Measurements from ENCODE around the gene NHLRC2.

Gene NHLRC2

GRCh38 chr10:113960617-113961181 is 106.2 kb downstream of the NHLRC2 start:
- TF ChIP-seq, protein P1, sequence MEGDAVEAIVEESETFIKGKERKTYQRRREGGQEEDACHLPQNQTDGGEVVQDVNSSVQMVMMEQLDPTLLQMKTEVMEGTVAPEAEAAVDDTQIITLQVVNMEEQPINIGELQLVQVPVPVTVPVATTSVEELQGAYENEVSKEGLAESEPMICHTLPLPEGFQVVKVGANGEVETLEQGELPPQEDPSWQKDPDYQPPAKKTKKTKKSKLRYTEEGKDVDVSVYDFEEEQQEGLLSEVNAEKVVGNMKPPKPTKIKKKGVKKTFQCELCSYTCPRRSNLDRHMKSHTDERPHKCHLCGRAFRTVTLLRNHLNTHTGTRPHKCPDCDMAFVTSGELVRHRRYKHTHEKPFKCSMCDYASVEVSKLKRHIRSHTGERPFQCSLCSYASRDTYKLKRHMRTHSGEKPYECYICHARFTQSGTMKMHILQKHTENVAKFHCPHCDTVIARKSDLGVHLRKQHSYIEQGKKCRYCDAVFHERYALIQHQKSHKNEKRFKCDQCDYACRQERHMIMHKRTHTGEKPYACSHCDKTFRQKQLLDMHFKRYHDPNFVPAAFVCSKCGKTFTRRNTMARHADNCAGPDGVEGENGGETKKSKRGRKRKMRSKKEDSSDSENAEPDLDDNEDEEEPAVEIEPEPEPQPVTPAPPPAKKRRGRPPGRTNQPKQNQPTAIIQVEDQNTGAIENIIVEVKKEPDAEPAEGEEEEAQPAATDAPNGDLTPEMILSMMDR (IDR thresholded peaks at IDR 0.05; ENCODE audit: low read depth, low read length, missing control alignments) = no peak
- H3K27ac ChIP-seq = no peak overlapping the region
- no peak for DNase-seq

GRCh38 chr10:113961182-113962031 is 106.9 kb downstream of the NHLRC2 start:
- no peak for DNase-seq
- H3K27me3 ChIP-seq (replicated peaks) = no peaks in the 10 kb centered on the region
- in situ Hi-C loops (cut with HindIII; ENCODE audit: low pct_ligation_motif_present, low sequenced_read_pairs) = no loop called here
- H3K4me3 ChIP-seq (ENCODE audit: low read depth, low read length) = no peak overlapping the region
- TF ChIP-seq, protein P1 (IDR thresholded peaks at IDR 0.05; ENCODE audit: low read depth, low read length, missing control alignments) = no peak
- H3K36me3 ChIP-seq (replicated peaks) = no peaks in the 10 kb centered on the region
- H3K27ac ChIP-seq = no peak overlapping the region

More at GRCh38 chr10:113960617-113961181, 106.2 kb downstream of the NHLRC2 start:
- H3K4me3 ChIP-seq (ENCODE audit: low read depth, low read length) = no peak overlapping the region
- no peaks in the 10 kb centered on the region for H3K36me3 ChIP-seq (replicated peaks)
- H3K27me3 ChIP-seq (replicated peaks) = no peaks in the 10 kb centered on the region
- in situ Hi-C loops (cut with HindIII; ENCODE audit: low pct_ligation_motif_present, low sequenced_read_pairs) = no loop called here

- no peak for DNase-seq
- TF ChIP-seq, protein P1 (IDR thresholded peaks at IDR 0.05; ENCODE audit: low read depth, low read length, missing control alignments) = no peak
- H3K36me3 ChIP-seq (replicated peaks) = no peaks in the 10 kb centered on the region
- in situ Hi-C loops (cut with HindIII; ENCODE audit: low pct_ligation_motif_present, low sequenced_read_pairs) = no loop called here
- no peak overlapping the region for H3K4me3 ChIP-seq (ENCODE audit: low read depth, low read length)
- H3K27me3 ChIP-seq (replicated peaks) = no peaks in the 10 kb centered on the region
- H3K27ac ChIP-seq = no peak overlapping the region
Measured at GRCh38 chr10:113965077-113965476, 110.6 kb downstream of the NHLRC2 start.

- no peak overlapping the region for H3K27ac ChIP-seq
Measured at GRCh38 chr10:113965683-113966082, 111.2 kb downstream of the NHLRC2 start.

More at GRCh38 chr10:113965683-113966082, 111.2 kb downstream of the NHLRC2 start:
- no peaks in the 10 kb centered on the region for H3K27me3 ChIP-seq (replicated peaks)
- TF ChIP-seq, protein P1 (IDR thresholded peaks at IDR 0.05; ENCODE audit: low read depth, low read length, missing control alignments) = no peak
- no peak overlapping the region for H3K4me3 ChIP-seq (ENCODE audit: low read depth, low read length)
- DNase-seq = no peak
- H3K36me3 ChIP-seq (replicated peaks) = no peaks in the 10 kb centered on the region
- in situ Hi-C loops (cut with HindIII; ENCODE audit: low pct_ligation_motif_present, low sequenced_read_pairs) = no loop called here

Data from brain microvascular endothelial cell (primary cell).